Pancreas (tissue), 10 donors: ENCODE data around the gene SLC25A25. TPM values are rescaled to one million over a fixed set of nuclear protein-coding genes. Genes with fewer than 3 reads are reported as not detected.

Experiments
- ATAC-seq, 4 donors: fragments of 200-7000 bp; cut with Tn5 transposase; one replicate each; pipeline versions ENCODE4 v1.8.0 to v1.9.1; 2020; ENCODE audit warnings: mild to moderate bottlenecking in 4 of 4, moderate library complexity in 4 of 4
- DNase-seq, 6 donors: peaks; one replicate each; pipeline ENCODE4 v3.0.0-alpha.2; 2020
- FAIRE-seq: peaks from 2 replicates; lab custom pipeline; 2012; peaks lifted over from hg19 to GRCh38; lab: Jason Lieb, UNC
- H3K27ac ChIP-seq, 4 donors: fragments of 200-600 bp; sonication (generic); 1 replicate in 3 of 4; 2 replicates in 1 of 4; pipeline versions ENCODE4 v1.5.0 to v1.8.0; 2020
- H3K27me3 ChIP-seq, 4 donors: fragments of 200-600 bp; one replicate each; pipeline ENCODE4 v1.8.0; 2021
- H3K36me3 ChIP-seq, 3 donors: fragments of 200-600 bp; sonication (generic) in 1 of 3; one replicate each; pipeline versions ENCODE4 v1.5.0 to v1.8.0; 2020 to 2021
- H3K4me1 ChIP-seq, 3 donors: fragments of 200-600 bp; one replicate each; pipeline ENCODE4 v1.8.0; 2021
- H3K4me3 ChIP-seq, 4 donors: fragments of 200-600 bp; sonication (generic) in 2 of 4; one replicate each; pipeline versions ENCODE4 v1.5.0 to v1.8.0; 2020 to 2021
- H3K9me3 ChIP-seq, 4 donors: fragments of 200-600 bp; one replicate each; pipeline ENCODE4 v1.8.0; 2021
- WGBS, 2 donors: extraction: QIAGEN DNeasy Blood & Tissue Kit; methylation state at CpG; one replicate each; pipeline ENCODE4 v1.1.7; 2013; 5-methylcytosine and 5-hydroxymethylcytosine counted together
- intact Hi-C, 3 donors: fragments of 100-400 bp; cut with DNase I; formaldehyde crosslinking; loops; one replicate each; pipeline versions ENCODE4 v1.11.1 to v1.14.2; 2022
- polyA plus RNA-seq, 2 donors: library from polyadenylated mRNA; stranded (reverse); fragments of 200-250 nt; gene quantifications; one replicate each; pipeline ENCODE4 v1.2.3, GENCODE V29; 2013
- total RNA-seq, 6 donors: library from RNA; stranded (reverse); fragmentation: NEBNext Ultra II Directional in 4 of 6; extraction: Animal tissue kit (Norgen Biotek cat#: 25700) in 4 of 6; gene quantifications; one replicate each; pipeline versions ENCODE4 v1.2.1 to v1.2.4, GENCODE V29; 2021 to 2023
- TF ChIP-seq, protein P1 (sequence below), 4 donors: fragments of 200-600 bp; sonication (generic) in 3 of 4; IDR thresholded peaks; one replicate each; pipeline versions ENCODE4 v1.5.0 to v1.8.0; 2021; ENCODE audit warnings: antibody characterized with exemption in 4 of 4
- donor health status: healthy with polysubstance abuse.
- donor health status: DM: no; HTN: no; CAD: no; lungs with moderate emphysema.
- donor health status: DM: no; HTN: no; CAD: no.
- donor health status: control.
- donor health status: control.
- donor health status: Bipolar disorder and iron deficiency.
- donor health status: DM: yes; HTN: yes; CAD: no.
- donor health status: DM: no; HTN: no; CAD: no.
- donor health status: DM: no; HTN: no; CAD: no.
- donor health status: DM: yes; HTN: yes; CAD: no.

Gene SLC25A25
- total and polyA plus RNA-seq, 8 donors: 6.8 to 134 (median 43.1) TPM

DNA sequence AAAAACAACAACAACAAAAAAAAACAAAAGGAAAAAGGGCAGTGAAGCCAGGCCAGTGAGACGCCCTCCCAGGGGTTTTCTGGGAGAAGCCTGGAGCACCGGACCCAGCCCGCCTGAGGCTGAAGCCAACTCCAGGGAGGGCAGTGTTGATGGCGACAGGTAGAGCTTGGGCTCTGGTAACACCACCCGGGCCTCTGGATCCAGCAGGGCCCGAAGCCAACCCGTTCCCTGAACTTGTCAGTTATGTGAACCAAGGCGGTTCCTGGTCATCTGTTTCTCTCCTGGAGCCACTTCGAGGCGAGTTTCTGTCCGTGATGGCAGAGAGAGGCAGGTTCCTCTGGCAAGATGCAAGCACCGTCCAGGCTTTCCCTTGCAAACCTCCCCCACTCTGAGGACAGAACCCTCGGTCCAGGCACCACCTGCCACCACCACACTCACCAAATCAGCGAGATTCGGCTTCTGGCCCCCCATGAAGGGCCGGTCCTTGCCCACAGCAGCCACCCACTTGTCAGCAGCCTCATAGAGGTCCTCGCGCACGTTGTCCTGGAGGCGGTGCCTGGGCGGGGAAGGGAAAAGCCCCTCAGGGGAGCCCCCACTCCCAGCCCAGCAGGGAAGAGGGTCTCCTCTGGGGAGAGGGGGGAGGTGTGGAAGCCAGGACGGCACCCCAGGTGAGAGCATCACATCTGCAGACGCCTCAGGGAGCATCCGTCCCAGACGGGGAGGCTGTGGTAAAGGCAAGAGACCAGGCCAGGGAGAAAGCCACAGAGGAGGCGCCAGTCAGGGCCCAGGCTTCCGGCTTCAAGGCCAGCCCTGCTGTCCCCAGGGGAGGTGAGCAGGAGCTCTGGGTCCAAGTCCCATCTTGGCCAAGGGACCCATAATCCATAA lies 54.1 kb downstream of the SLC25A25 start:
- Histone ChIP-seq H3K36me3 (peaks cover 0 to 25% (median 12%) of the 10 kb centered on the region in 3 donors), H3K4me3 (no peak overlapping the region), H3K27ac (no peak overlapping the region), H3K27me3 (no peaks in the 10 kb centered on the region), H3K4me1 (peaks cover 0 to 28% (median 12%) of the 10 kb centered on the region in 3 donors), H3K9me3 (no peaks in the 10 kb centered on the region)
- intact Hi-C loops: no loop called here
- ATAC-seq (no peak), FAIRE-seq (no peak), DNase-seq (peak in 4 of 6 donors; percentile 23 to 64 (median 52))
- TF ChIP-seq, protein P1, sequence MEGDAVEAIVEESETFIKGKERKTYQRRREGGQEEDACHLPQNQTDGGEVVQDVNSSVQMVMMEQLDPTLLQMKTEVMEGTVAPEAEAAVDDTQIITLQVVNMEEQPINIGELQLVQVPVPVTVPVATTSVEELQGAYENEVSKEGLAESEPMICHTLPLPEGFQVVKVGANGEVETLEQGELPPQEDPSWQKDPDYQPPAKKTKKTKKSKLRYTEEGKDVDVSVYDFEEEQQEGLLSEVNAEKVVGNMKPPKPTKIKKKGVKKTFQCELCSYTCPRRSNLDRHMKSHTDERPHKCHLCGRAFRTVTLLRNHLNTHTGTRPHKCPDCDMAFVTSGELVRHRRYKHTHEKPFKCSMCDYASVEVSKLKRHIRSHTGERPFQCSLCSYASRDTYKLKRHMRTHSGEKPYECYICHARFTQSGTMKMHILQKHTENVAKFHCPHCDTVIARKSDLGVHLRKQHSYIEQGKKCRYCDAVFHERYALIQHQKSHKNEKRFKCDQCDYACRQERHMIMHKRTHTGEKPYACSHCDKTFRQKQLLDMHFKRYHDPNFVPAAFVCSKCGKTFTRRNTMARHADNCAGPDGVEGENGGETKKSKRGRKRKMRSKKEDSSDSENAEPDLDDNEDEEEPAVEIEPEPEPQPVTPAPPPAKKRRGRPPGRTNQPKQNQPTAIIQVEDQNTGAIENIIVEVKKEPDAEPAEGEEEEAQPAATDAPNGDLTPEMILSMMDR (IDR thresholded peaks at IDR 0.05): no peak
- 88% methylated on average over 27 of the region's 27 CpGs for WGBS, 2 donors

DNA sequence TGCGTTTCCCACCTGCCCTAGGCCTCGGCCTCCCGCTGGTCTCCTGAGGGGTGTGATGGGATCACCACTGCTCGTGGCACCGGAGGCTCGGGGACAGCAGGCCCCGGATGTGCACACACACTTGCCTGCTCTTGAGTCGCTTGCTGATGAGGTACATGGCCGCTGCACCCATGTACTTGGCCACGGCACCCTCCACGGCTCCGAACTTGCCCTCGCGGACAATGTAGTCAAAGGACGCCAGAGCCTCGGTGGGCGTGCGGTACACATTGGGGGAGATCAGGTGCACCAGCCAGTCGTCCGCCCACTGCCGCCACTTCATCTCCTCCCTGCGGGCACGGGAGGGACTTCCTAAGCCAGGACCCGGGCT lies 54.8 kb downstream of the SLC25A25 start:
- TF ChIP-seq, protein P1 (IDR thresholded peaks at IDR 0.05): no peak
- Histone ChIP-seq H3K9me3 (no peaks in the 10 kb centered on the region), H3K36me3 (peaks cover 0 to 25% (median 12%) of the 10 kb centered on the region in 3 donors), H3K4me1 (peaks cover 0 to 28% (median 12%) of the 10 kb centered on the region in 3 donors), H3K4me3 (no peak overlapping the region), H3K27ac (no peak overlapping the region), H3K27me3 (no peaks in the 10 kb centered on the region)
- FAIRE-seq (no peak), DNase-seq (peak in 2 of 6 donors; percentile 38 to 69), ATAC-seq (no peak)
- WGBS, 2 donors: 94 to 95% methylated on average over 24 of the region's 24 CpGs
- intact Hi-C loops: no loop called here

DNA sequence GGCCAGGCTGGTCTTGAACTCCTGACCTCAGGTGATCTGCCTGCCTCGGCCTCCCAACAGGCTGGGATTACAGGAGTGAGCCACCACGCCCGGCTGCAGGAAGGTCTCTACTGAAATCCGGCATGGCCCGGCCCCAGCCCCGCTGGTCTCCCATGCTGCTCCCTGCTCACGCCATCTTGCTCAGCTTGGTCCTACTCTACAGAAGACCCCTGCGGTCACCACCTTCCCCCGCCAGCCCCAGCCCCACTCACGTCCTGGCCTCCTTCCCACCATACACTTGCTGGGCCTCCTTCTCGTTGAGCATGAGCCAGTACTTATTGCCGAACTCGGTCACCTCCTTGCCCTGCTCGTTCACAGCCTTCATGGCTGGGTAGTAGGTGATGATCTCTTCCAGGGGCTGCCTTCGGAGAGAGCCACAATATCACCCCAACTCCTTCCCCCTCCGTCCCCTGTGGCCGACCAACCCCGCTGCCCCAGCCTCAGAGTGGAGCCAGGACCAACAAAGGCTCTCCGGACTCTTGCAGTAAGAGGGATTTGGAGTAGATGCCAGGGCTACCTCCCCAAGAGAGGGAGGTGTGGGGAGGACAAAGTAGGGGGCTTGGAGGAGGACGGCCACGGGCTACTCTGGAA lies 55.5 kb downstream of the SLC25A25 start:
- intact Hi-C loops: no loop called here
- ATAC-seq: no peak
- H3K9me3 ChIP-seq: no peaks in the 10 kb centered on the region
- no peak for FAIRE-seq
- TF ChIP-seq, protein P1 (IDR thresholded peaks at IDR 0.05): no peak
- DNase-seq: peak in 3 of 6 donors; percentile 31 to 59 (median 51)
- H3K4me1 ChIP-seq: peaks cover 0 to 28% (median 12%) of the 10 kb centered on the region in 3 donors
- H3K36me3 ChIP-seq: peaks cover 0 to 25% (median 12%) of the 10 kb centered on the region in 3 donors
- H3K27me3 ChIP-seq: no peaks in the 10 kb centered on the region
- no peak overlapping the region for H3K27ac ChIP-seq
- WGBS, 2 donors: 91 to 92% methylated on average over 21 of the region's 21 CpGs
- H3K4me3 ChIP-seq: no peak overlapping the region

DNA sequence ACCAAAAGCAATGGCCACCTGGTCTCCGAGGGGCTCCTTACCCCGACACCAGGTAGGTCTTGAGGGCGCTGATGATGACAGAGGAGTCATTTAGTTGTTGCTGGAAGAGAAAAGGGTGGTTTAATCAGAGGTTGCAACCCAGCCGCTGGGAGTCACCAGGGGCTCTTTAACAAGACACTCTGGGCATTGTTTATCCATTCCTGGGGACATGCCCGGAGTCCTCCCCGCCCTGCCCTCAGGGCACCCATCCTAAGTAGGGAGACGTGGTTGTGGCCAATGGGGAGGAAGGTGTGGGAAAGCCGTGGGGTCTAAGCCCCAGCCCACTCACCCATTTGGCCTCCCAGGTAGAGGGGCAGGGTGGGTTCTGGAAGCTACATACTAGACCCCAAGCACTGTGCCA lies 56.4 kb downstream of the SLC25A25 start:
- Histone ChIP-seq H3K36me3 (peaks cover 0 to 25% (median 12%) of the 10 kb centered on the region in 3 donors), H3K4me3 (no peak overlapping the region), H3K4me1 (peaks cover 0 to 26% (median 12%) of the 10 kb centered on the region in 3 donors), H3K27ac (no peak overlapping the region), H3K27me3 (no peaks in the 10 kb centered on the region), H3K9me3 (no peaks in the 10 kb centered on the region)
- no peak for ATAC-seq
- peak in 3 of 6 donors; percentile 33 to 49 (median 36) for DNase-seq
- FAIRE-seq: no peak
- TF ChIP-seq, protein P1 (IDR thresholded peaks at IDR 0.05): no peak
- WGBS, 2 donors: 86 to 87% methylated on average over 8 of the region's 8 CpGs
- intact Hi-C loops: no loop called here
